ENCODE data around the gene SH3PXD2A.

DNA sequence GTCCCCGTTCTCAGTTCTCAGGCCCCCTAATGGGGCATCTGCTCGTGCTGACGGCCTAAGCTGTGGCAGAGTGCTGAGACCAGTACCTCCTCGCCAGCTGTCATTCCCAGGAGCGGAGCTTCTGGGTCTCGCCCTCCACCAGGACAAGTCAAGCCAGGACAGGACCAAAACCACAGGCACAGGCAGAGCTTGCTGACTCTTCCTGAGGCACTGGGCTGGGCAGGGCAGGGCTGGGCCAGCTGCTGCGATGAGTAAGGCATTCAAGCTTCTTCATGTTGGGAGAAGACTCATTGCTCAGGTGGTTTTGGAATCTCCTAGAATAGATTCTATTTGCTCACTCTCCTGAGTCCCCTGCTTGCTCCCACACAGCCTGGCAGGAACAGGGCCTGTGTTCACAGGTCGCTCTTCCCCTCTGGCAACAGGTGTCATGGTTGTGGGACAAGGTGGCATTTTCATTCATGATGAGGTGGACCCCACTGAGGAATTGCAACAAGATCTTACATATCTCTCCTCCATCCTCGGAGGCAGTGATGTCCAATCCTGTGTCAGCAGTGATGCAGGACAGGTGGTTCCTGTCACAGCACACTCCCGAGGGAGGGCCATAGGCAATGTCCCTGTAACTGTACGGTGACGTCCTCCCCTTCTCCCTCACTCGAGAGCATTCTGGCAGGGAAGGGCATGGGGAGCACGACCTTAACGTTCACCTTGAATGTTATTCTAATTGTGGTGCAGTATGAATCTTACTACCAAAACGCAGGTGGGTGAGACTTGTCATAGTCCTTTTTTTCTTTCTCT lies 17.0 kb upstream of the SH3PXD2A start:
- no peak for TF ChIP-seq SMARCC2 (IDR thresholded peaks at IDR 0.05; ENCODE audit: low read depth)
- no peak for TF ChIP-seq MEF2A (IDR thresholded peaks at IDR 0.05; ENCODE audit: control insufficient read depth, low read depth, low read length)
- no peak for TF ChIP-seq RBM39 (optimal IDR thresholded peaks at IDR 0.05; ENCODE audit: low read depth, low read length)
- TF ChIP-seq, protein P1, sequence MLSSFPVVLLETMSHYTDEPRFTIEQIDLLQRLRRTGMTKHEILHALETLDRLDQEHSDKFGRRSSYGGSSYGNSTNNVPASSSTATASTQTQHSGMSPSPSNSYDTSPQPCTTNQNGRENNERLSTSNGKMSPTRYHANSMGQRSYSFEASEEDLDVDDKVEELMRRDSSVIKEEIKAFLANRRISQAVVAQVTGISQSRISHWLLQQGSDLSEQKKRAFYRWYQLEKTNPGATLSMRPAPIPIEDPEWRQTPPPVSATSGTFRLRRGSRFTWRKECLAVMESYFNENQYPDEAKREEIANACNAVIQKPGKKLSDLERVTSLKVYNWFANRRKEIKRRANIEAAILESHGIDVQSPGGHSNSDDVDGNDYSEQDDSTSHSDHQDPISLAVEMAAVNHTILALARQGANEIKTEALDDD (IDR thresholded peaks at IDR 0.05), result no peak
- TF ChIP-seq TBP (optimal IDR thresholded peaks at IDR 0.05; ENCODE audit: low read depth, low read length), result no peak
- no peak for TF ChIP-seq KDM1A (IDR thresholded peaks at IDR 0.05)
- TF ChIP-seq SMAD3 (CRISPR knock-in tag; conservative IDR thresholded peaks at IDR 0.05), result no peak
- no peak for TF ChIP-seq ZNF384 (IDR thresholded peaks at IDR 0.05; ENCODE audit: low read depth, low read length)
- TF ChIP-seq ZNF253 (CRISPR knock-in tag; conservative IDR thresholded peaks at IDR 0.05), result no peak
- TF ChIP-seq, protein P2, sequence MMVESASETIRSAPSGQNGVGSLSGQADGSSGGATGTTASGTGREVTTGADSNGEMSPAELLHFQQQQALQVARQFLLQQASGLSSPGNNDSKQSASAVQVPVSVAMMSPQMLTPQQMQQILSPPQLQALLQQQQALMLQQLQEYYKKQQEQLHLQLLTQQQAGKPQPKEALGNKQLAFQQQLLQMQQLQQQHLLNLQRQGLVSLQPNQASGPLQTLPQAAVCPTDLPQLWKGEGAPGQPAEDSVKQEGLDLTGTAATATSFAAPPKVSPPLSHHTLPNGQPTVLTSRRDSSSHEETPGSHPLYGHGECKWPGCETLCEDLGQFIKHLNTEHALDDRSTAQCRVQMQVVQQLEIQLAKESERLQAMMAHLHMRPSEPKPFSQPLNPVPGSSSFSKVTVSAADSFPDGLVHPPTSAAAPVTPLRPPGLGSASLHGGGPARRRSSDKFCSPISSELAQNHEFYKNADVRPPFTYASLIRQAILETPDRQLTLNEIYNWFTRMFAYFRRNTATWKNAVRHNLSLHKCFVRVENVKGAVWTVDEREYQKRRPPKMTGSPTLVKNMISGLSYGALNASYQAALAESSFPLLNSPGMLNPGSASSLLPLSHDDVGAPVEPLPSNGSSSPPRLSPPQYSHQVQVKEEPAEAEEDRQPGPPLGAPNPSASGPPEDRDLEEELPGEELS (CRISPR knock-in tag; IDR thresholded peaks at IDR 0.05; ENCODE audit: borderline replicate concordance), result no peak

Measured in K562 (cell line).